ENCODE measurements around the gene CD27. TPM values are rescaled to one million over a fixed set of nuclear protein-coding genes. Genes with fewer than 3 reads are reported as not detected.
A peak's percentile ranks its signal among the peaks of the same experiment; 100 is the strongest.

CD27 gene
- total RNA-seq, 1 donor from 2014 or later, result 0.58 TPM

- intact Hi-C loops (cut with DNase I), result no loop called here
- peak; percentile 92 for ATAC-seq
- DNase-seq (ENCODE audit: low spot score), result peak; percentile 88
These were observed 14.4 kb upstream of the CD27 start for GRCh38 chr12:6430124-6430989.

DNA sequence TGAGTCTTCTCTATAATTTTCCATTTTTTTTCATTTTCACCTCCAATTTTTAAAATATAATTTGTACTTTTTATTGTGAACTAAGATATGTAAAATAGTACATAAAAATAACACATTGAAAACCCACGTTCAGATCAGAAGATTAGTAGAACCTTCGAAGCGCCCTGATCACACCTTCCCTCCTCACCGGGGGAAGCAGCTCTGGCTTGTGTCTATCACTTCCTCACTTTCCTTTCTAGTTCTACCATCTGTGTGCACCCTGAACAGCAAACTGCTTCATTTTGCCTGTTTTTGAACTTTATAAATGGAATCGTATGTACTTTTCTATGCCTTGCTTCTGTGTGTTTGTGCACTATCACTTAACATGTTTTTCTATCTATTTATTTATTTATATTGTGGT is 11.8 kb upstream of the CD27 start:
- peak; percentile 19 for DNase-seq (ENCODE audit: low spot score)
- intact Hi-C loops (cut with DNase I), result no loop called here
- no peak for ATAC-seq

GRCh38 chr12:6434205-6435140 is 10.3 kb upstream of the CD27 start:
- ATAC-seq (no peak), DNase-seq (ENCODE audit: low spot score) (peak; percentile 30)
- intact Hi-C loops (cut with DNase I), result no loop called here

GRCh38 chr12:6435961-6436715 is 8.6 kb upstream of the CD27 start:
- DNase-seq (ENCODE audit: low spot score) (peak; percentile 10), ATAC-seq (no peak)
- intact Hi-C loops (cut with DNase I), result no loop called here

GRCh38 chr12:6437586-6437985 is 7.2 kb upstream of the CD27 start:
- peak; percentile 43 for DNase-seq (ENCODE audit: low spot score)
- ATAC-seq, result no peak
- intact Hi-C loops (cut with DNase I), result no loop called here

GRCh38 chr12:6438345-6438744 is 6.4 kb upstream of the CD27 start:
- intact Hi-C loops (cut with DNase I), result no loop called here
- ATAC-seq (no peak), DNase-seq (ENCODE audit: low spot score) (peak; percentile 32)

DNA sequence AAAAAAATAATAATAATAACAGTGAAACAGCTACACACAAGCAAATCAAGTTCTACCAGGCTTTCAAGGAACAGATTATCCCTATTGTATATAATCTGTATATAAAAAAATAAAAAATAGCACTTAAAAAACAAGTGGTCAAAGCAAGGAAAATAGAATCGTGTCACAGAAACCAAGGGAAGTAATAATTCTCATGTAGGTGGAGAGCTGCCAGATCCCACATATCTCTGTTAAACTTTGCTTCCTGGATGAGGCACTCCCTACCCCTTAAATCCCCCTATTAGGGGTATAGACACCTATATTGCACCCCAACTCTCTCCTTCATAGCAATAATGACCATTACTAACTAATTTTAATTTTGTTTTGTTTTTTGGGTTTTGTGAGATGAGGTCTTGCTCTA is 4.4 kb upstream of the CD27 start:
- DNase-seq (ENCODE audit: low spot score) (no peak), ATAC-seq (no peak)
- intact Hi-C loops (cut with DNase I), result no loop called here

DNA sequence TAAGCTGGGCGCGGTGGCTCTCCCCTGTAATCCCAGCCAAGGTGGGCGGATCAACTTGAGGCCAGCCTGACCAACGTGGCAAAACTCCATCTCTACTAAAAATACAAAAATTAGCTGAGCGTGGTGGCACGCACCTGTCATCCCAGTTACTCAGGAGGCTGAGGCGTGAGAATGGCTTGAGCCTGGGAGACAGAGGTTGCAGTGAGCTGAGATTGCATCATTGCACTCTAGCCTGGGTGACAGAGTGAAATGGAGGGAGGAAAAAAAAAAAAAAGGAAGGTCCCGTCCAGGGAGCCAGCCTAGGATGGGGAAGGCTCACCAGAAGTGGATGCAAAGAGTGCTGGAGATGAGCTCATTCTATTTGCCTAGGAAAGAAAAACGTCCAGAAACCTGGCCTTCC is 1.9 kb upstream of the CD27 start:
- ATAC-seq (peak; percentile 15), DNase-seq (ENCODE audit: low spot score) (peak; percentile 1)
- intact Hi-C loops (cut with DNase I), result no loop called here

DNA sequence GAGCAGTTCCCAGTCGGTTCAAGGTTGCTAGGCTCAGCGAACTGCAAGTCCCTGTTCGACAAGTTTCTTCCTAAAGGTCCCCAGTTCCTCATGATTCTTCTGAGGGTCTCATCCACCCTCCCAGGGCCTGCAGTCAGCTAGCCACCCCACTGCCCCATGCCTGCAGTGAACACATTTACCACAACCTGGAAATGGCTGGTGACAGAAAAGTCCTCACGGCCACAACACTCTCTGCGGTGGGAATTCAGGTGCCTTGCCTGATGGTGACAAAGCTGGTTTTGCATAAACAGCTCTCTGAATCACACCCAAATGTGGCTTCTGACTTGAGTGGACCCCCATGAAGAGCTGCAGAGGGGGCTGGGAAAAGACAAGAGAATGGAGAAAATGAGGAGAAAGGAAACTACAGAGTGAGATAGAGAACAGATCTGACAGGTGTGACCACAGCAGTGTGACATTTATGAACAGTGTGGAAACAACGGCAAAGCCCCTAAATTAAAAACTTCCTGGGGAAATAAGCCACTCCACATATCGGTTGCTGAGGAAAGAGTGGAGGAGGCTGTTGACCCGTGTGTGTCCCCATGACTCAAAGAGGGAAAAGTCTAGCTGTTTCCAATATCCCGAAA is 1.3 kb upstream of the CD27 start:
- no peak for ATAC-seq
- intact Hi-C loops (cut with DNase I), result no loop called here
- DNase-seq (ENCODE audit: low spot score), result peak; percentile 12

DNA sequence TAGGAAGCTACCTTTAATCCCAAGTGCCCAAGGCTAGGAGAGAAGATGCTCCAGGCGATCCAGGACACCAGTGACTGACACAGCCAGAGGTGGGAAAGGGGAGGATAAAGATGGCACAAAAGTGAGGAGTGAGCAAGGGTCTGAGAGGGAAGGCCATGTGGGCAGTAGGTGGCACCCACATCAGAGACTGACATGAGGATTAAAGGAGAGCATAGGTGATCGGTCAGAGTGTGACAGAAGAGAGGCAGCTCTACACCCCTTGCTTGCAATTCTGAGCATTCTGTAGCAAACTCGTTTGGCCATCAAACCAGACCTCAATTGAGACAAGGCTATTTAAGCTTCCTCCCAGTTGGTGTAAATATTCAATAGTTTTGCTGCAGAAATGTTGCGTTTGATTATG is 724 bp upstream of the CD27 start:
- peak; percentile 2 for DNase-seq (ENCODE audit: low spot score)
- intact Hi-C loops (cut with DNase I), result no loop called here
- no peak for ATAC-seq

DNA sequence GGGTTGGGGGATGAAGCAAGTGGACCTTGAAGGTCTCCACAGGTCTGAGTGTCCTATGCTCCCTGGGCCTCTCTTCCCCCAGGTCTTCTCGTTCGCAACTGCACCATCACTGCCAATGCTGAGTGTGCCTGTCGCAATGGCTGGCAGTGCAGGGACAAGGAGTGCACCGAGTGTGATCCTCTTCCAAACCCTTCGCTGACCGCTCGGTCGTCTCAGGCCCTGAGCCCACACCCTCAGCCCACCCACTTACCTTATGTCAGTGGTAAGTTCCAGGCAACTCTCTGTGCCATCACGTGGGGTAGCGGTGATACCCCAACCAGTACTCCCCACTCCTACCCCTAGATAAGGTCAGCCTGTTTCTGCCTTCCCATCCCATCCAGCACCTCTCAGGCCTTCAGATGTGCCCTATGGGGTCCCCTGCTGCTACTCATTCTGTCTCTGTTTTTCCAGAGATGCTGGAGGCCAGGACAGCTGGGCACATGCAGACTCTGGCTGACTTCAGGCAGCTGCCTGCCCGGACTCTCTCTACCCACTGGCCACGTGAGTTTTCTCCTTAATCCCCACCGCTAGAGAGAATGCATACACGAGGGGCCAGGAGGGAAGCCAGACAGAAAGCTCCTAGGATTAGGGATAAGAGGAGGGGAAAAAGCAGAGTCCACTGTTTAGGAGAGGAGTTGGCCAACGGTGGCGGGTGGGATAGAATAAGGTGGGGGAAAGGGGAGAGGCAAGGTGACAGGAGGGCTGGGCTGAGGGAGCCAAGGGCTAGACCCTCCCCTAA is 5.5 kb downstream of the CD27 start:
- intact Hi-C loops (cut with DNase I), result no loop called here
- DNase-seq (ENCODE audit: low spot score), result no peak
- ATAC-seq, result peak; percentile 3

- intact Hi-C loops (cut with DNase I), result no loop called here
- DNase-seq (ENCODE audit: low spot score) (peak; percentile 76), ATAC-seq (peak; percentile 41)
These were observed 6.2 kb downstream of the CD27 start for GRCh38 chr12:6450869-6451347.

GRCh38 chr12:6451348-6452244 is 6.8 kb downstream of the CD27 start, which contains the start of gene TAPBPL:
TAPBPL (plus strand) TSS chr12:6452042; CDS start chr12:6452249, 207 bp downstream.
- intact Hi-C loops (cut with DNase I), result no loop called here
- peak; percentile 90 for DNase-seq (ENCODE audit: low spot score)
- peak; percentile 96 for ATAC-seq

DNA sequence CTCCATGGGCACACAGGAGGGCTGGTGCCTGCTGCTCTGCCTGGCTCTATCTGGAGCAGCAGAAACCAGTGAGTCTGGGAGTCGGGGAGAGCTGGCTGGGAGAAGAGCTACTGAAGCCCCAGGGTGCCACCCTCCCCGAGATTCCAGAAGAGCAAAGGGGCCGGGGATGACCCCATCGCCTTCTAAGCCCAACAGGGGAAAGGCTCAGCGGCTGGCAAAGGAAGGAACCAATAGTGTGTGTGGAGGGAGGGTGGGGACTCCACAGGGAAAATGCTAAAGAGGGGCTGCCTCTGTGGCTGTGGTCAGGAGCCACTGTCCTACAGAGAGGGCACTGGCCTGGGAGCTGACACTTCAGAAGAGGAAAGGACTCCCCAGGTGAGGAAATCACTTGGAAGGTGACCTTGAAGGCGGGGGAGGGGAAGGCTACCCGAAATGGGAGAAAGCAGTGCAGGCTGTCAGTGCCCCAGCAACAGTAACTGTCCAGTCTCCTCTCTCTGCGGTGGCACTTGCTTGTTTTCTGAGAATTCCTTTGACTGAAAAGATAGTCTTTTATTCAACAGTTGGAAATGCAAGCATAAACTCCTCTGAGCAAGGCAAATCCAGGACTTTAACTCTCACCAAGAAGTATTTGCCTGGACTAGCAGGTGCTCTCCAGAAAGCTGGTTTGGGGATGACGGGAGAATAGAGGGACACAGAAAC is 7.6 kb downstream of the CD27 start:
- ATAC-seq, result peak; percentile 25
- intact Hi-C loops (cut with DNase I), result no loop called here

DNA sequence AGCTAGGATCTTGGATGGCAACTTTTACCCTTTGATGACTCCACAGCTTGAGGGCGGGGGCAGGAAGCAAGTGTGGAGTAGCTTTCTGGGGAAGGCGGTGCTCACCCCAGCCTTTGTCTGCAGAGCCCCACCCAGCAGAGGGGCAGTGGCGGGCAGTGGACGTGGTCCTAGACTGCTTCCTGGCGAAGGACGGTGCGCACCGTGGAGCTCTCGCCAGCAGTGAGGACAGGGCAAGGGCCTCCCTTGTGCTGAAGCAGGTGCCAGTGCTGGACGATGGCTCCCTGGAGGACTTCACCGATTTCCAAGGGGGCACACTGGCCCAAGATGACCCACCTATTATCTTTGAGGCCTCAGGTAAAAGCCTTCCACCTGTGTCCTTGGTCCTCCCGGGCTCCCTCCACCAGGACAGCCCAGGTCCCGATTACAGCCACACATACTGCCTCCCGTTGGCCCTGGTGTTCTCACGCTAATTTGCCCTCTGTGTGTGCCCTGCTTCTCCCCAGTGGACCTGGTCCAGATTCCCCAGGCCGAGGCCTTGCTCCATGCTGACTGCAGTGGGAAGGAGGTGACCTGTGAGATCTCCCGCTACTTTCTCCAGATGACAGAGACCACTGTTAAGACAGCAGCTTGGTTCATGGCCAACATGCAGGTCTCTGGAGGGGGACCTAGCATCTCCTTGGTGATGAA is 8.3 kb downstream of the CD27 start:
- intact Hi-C loops (cut with DNase I), result no loop called here
- DNase-seq (ENCODE audit: low spot score) (no peak), ATAC-seq (no peak)

More for the DNA sequence above, 7.6 kb downstream of the CD27 start:
- no peak for DNase-seq (ENCODE audit: low spot score)
